Endothelial cell of umbilical vein (primary cell): Measurements from ENCODE around the gene PLXNB2. TPM values are rescaled to one million over a fixed set of nuclear protein-coding genes. Genes with fewer than 3 reads are reported as not detected.

Source experiments
- BruUV-seq: library from RNA; stranded (reverse); fragments of 400-500 nt; replicated peaks from 2 replicates; lab custom pipeline; 2021; lab: Mats Ljungman, UMichigan
- CTCF ChIA-PET: fragments of 300-600, 350-600 bp; sonication (Branson Sonifier 250); formaldehyde crosslinking; loops from one replicate; lab custom pipeline; 2021; ENCODE audit warnings: antibody characterized with exemption, inconsistent platforms; lab: Charles Lee
- POLR2A ChIA-PET: fragments of 300-600, 350-600 bp; sonication (Branson Sonifier 250); formaldehyde crosslinking; loops from one replicate; lab custom pipeline; 2021; ENCODE audit warnings: antibody characterized with exemption, inconsistent platforms; lab: Charles Lee
- DNase-seq: peaks from one replicate; pipeline ENCODE4 v3.0.0-alpha.2; 2011; ENCODE audit warnings: low read depth, low spot score
- FAIRE-seq: peaks from 2 replicates; lab custom pipeline; 2011; peaks lifted over from hg19 to GRCh38; lab: Jason Lieb, UNC
- H2AFZ ChIP-seq: 2 replicates; pipeline ENCODE4 v1.6.0; 2012; ENCODE audit warnings: low read depth, low read length, control low read depth, inconsistent platforms
- H3K27ac ChIP-seq: 2 replicates; pipeline ENCODE4 v1.5.1; 2011; ENCODE audit warnings: low read depth, mild to moderate bottlenecking, control low read depth, low read length, moderate library complexity; ENCODE audit not compliant: insufficient read depth
- H3K27me3 ChIP-seq, 2 experiments: 2 replicates each; pipeline versions ENCODE4 v1.6.0 to v1.6.1; 2011; ENCODE audit warnings: low read length in 2 of 2, mixed read lengths in 1 of 2; ENCODE audit not compliant: control insufficient read depth in 2 of 2, insufficient read depth in 2 of 2
- H3K36me3 ChIP-seq, 2 experiments: 2 replicates in 1 of 2; 3 replicates in 1 of 2; pipeline ENCODE4 v1.5.1; 2011; ENCODE audit warnings: low read length in 2 of 2, mild to moderate bottlenecking in 1 of 2, moderate library complexity in 1 of 2; ENCODE audit not compliant: control insufficient read depth in 2 of 2, insufficient read depth in 2 of 2; ENCODE audit errors: extremely low read depth in 1 of 2
- H3K4me1 ChIP-seq: 3 replicates; pipeline ENCODE4 v1.5.1; 2011; ENCODE audit warnings: mild to moderate bottlenecking, low read length; ENCODE audit not compliant: control insufficient read depth, insufficient read depth; ENCODE audit errors: extremely low read depth
- H3K4me2 ChIP-seq: 2 replicates; pipeline ENCODE4 v1.6.1; 2011; ENCODE audit warnings: low read length, control low read depth, mixed read lengths; ENCODE audit not compliant: insufficient read depth
- H3K4me3 ChIP-seq, 3 experiments: fragments of 200-600 bp in 1 of 3; sonication (generic), shearing (Covaris generic) in 1 of 3; replicated peaks in 1 of 3; 2 replicates each; pipeline ENCODE4 v1.5.1; 2011 to 2016; ENCODE audit warnings: control low read depth in 3 of 3, low read length in 3 of 3, mild to moderate bottlenecking in 2 of 3, inconsistent platforms in 1 of 3, low read depth in 1 of 3, moderate library complexity in 1 of 3; ENCODE audit not compliant: insufficient read depth in 1 of 3
- H3K79me2 ChIP-seq: 2 replicates; pipeline ENCODE4 v1.6.0; 2012; ENCODE audit warnings: low read length, inconsistent platforms; ENCODE audit not compliant: control insufficient read depth, insufficient read depth
- H3K9ac ChIP-seq: replicated peaks from 2 replicates; pipeline ENCODE3; 2011; ENCODE audit warnings: low read length, control low read depth; ENCODE audit not compliant: insufficient read depth; ENCODE audit errors: extremely low read depth
- H3K9me1 ChIP-seq: replicated peaks from 3 replicates; pipeline ENCODE4 v1.6.0; 2011; ENCODE audit warnings: mild to moderate bottlenecking, low read length; ENCODE audit not compliant: control insufficient read depth, insufficient read depth; ENCODE audit errors: extremely low read depth
- H3K9me3 ChIP-seq: replicated peaks from 2 replicates; pipeline ENCODE4 v1.5.1; 2012; ENCODE audit warnings: low read length, inconsistent platforms; ENCODE audit not compliant: control insufficient read depth, insufficient read depth
- H4K20me1 ChIP-seq: replicated peaks from 2 replicates; pipeline ENCODE3; 2011; ENCODE audit warnings: mild to moderate bottlenecking, low read length; ENCODE audit not compliant: control insufficient read depth, insufficient read depth; ENCODE audit errors: extremely low read depth
- EZH2 ChIP-seq: IDR thresholded peaks from 2 replicates; pipeline ENCODE4 v1.6.1; 2012; ENCODE audit warnings: borderline replicate concordance, low read depth, mild to moderate bottlenecking, moderate library complexity, low read length, inconsistent platforms; ENCODE audit not compliant: severe bottlenecking
- FOS ChIP-seq: IDR thresholded peaks from 2 replicates; pipeline ENCODE4 v1.6.1; 2011; ENCODE audit warnings: mild to moderate bottlenecking, low read length, moderate library complexity, borderline replicate concordance; ENCODE audit not compliant: insufficient read depth
- GATA2 ChIP-seq: IDR thresholded peaks from 2 replicates; pipeline ENCODE4 v1.7.0; 2011; ENCODE audit warnings: low read depth, mild to moderate bottlenecking, moderate library complexity, mixed read lengths, low read length; ENCODE audit not compliant: insufficient read length, insufficient read depth
- JUN ChIP-seq: IDR thresholded peaks from 2 replicates; pipeline ENCODE4 v1.6.1; 2011; ENCODE audit warnings: borderline replicate concordance, low read depth; ENCODE audit not compliant: insufficient read length, insufficient read depth
- MAX ChIP-seq: IDR thresholded peaks from 2 replicates; pipeline ENCODE4 v1.6.1; 2011; ENCODE audit not compliant: insufficient read depth, insufficient read length
- MYC ChIP-seq: IDR thresholded peaks from one replicate; pipeline ENCODE4 v1.6.1; 2011; ENCODE audit warnings: mild to moderate bottlenecking, low read depth, low read length
- POLR2A ChIP-seq: IDR thresholded peaks from 2 replicates; pipeline ENCODE4 v1.6.1; 2012; ENCODE audit warnings: low read depth, mild to moderate bottlenecking, control low read depth, low read length
- POLR2AphosphoS5 ChIP-seq: IDR thresholded peaks from 2 replicates; pipeline ENCODE4 v1.6.1; 2012; ENCODE audit warnings: low read depth, mild to moderate bottlenecking, control low read depth, low read length, moderate library complexity; ENCODE audit not compliant: insufficient read depth
- dilution Hi-C: fragments of 300-500 bp; cut with MboI; formaldehyde crosslinking; loops from one replicate; pipeline ENCODE4 v1.15.0; 2019; ENCODE audit warnings: low sequenced_read_pairs; ENCODE audit not compliant: extremely low pct_ligation_motif_present
- intact Hi-C: fragments of 100-400 bp; cut with micrococcal nuclease; formaldehyde crosslinking; loops from one replicate; pipeline ENCODE4 v1.10.0; 2022
- polyA plus RNA-seq, 4 experiments: library from polyadenylated mRNA; depleted of rRNA in 3 of 4; stranded (reverse) in 3 of 4; unstranded in 1 of 4; fragments of >200 nt; gene quantifications; 2 replicates each; pipeline versions ENCODE4 v1.2.1 to v1.2.3, GENCODE V29; 2011 to 2012; ENCODE audit warnings: missing spikeins in 1 of 4
- total RNA-seq: library from RNA; stranded (reverse); gene quantifications from 2 replicates; pipeline ENCODE4 v1.2.3, GENCODE V29; 2021
- TF ChIP-seq, protein P1 (sequence below), 2 donors: IDR thresholded peaks; 1 replicate in 1 of 2; 2 replicates in 1 of 2; pipeline ENCODE4 v1.5.1; 2011; ENCODE audit warnings: low read length in 2 of 2, mild to moderate bottlenecking in 2 of 2, moderate library complexity in 2 of 2, control low read depth in 1 of 2, inconsistent platforms in 1 of 2, low read depth in 1 of 2; ENCODE audit not compliant: insufficient read depth in 1 of 2; ENCODE audit errors: extremely low read depth in 1 of 2

Gene PLXNB2
- total and polyA plus RNA-seq, 2 donors (not counting 3 experiments of a cell fraction or from before 2014, with no cell fraction given): 82.3 to 139 TPM

- Histone ChIP-seq H3K27ac (no peak overlapping the region), H3K4me2 (no peak overlapping the region), H3K4me1 (peaks cover 2% of the 10 kb centered on the region), H4K20me1 (no peaks in the 10 kb centered on the region), H3K9me3 (no peaks in the 10 kb centered on the region), H2AFZ (no peak overlapping the region), H3K79me2 (peaks cover 20% of the 10 kb centered on the region), H3K4me3 (no peak overlapping the region), H3K27me3 (no peaks in the 10 kb centered on the region), H3K9ac (no peak overlapping the region), H3K36me3 (peaks cover 36 to 80% of the 10 kb centered on the region in 2 experiments), H3K9me1 (no peaks in the 10 kb centered on the region)
- POLR2A ChIA-PET: no interaction called here
- FAIRE-seq (no peak), DNase-seq (no peak)
- intact Hi-C loops: no loop called here
- no TSS peak for BruUV-seq
- CTCF ChIA-PET: no interaction called here
- TF ChIP-seq EZH2 (no peak), MYC (no peak), JUN (no peak), MAX (no peak), FOS (no peak), POLR2AphosphoS5 (no peak), GATA2 (no peak), POLR2A (no peak)
- TF ChIP-seq, protein P1, sequence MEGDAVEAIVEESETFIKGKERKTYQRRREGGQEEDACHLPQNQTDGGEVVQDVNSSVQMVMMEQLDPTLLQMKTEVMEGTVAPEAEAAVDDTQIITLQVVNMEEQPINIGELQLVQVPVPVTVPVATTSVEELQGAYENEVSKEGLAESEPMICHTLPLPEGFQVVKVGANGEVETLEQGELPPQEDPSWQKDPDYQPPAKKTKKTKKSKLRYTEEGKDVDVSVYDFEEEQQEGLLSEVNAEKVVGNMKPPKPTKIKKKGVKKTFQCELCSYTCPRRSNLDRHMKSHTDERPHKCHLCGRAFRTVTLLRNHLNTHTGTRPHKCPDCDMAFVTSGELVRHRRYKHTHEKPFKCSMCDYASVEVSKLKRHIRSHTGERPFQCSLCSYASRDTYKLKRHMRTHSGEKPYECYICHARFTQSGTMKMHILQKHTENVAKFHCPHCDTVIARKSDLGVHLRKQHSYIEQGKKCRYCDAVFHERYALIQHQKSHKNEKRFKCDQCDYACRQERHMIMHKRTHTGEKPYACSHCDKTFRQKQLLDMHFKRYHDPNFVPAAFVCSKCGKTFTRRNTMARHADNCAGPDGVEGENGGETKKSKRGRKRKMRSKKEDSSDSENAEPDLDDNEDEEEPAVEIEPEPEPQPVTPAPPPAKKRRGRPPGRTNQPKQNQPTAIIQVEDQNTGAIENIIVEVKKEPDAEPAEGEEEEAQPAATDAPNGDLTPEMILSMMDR (IDR thresholded peaks at IDR 0.05; ENCODE audit: extremely low read depth in 1 of 2, insufficient read depth in 1 of 2, low read depth in 1 of 2, low read length in 2 of 2): no peak
- dilution Hi-C loops: no loop called here
These were observed 21.7 kb downstream of the PLXNB2 start for GRCh38 chr22:50285568-50286229.
